Measurements from ENCODE around the gene PRDM9.

GRCh38 chr5:23490993-23491392 is 16.4 kb upstream of the PRDM9 start:
- TF ChIP-seq CTCF (IDR thresholded peaks at IDR 0.05; ENCODE audit: extremely low read depth in 1 of 2, insufficient read depth in 1 of 2, low read depth in 1 of 2, low read length in 2 of 2) (no peak), POLR2AphosphoS5 (IDR thresholded peaks at IDR 0.05; ENCODE audit: insufficient read depth, low read depth, low read length) (no peak), GATA2 (IDR thresholded peaks at IDR 0.05; ENCODE audit: insufficient read depth, insufficient read length, low read depth, low read length) (no peak)
